ENCODE measurements around the gene SLC2A8. TPM values are rescaled to one million over a fixed set of nuclear protein-coding genes. Genes with fewer than 3 reads are reported as not detected.

Gene SLC2A8
- total RNA-seq, 4 donors from 2014 or later: 9.6 to 95.8 (median 29.4) TPM

GRCh38 chr9:127419348-127419747 is 22.4 kb downstream of the SLC2A8 start:
- H3K4me1 ChIP-seq: peaks cover 19 to 43% (median 21%) of the 10 kb centered on the region in 4 donors
- no peak overlapping the region for H3K27ac ChIP-seq
- no peaks in the 10 kb centered on the region for H3K36me3 ChIP-seq
- whole genome bisulfite sequencing, 2 donors (ENCODE audit: low coverage in 1 of 2): 50 to 84% methylated on average over 2 to 6 of the region's 6 CpGs
- H3K27me3 ChIP-seq: no peaks in the 10 kb centered on the region
- intact Hi-C loops (cut with DNase I; ENCODE audit: low total_unique reads): no loop called here
- H3K9me3 ChIP-seq: no peaks in the 10 kb centered on the region
- DNase-seq: no peak
- no peak overlapping the region for H3K4me3 ChIP-seq
- TF ChIP-seq POLR2A (IDR thresholded peaks at IDR 0.05) (no peak), CTCF (IDR thresholded peaks at IDR 0.05) (no peak), POLR2AphosphoS5 (IDR thresholded peaks at IDR 0.05) (no peak), EP300 (IDR thresholded peaks at IDR 0.05; ENCODE audit: low read depth) (no peak)
- in situ Hi-C loops (cut with MboI; ENCODE audit: low pct_ligation_motif_present in 1 of 4, low pct_unique_long_range_greater_than_20kb in 1 of 4, low sequenced_read_pairs in 3 of 4): no loop called here

- no peak for DNase-seq
- Histone ChIP-seq H3K4me1 (peaks cover 28 to 43% (median 33%) of the 10 kb centered on the region in 4 donors), H3K27ac (peak overlapping the region in 1 of 4 donors; percentile 88), H3K9me3 (no peaks in the 10 kb centered on the region), H3K4me3 (no peak overlapping the region), H3K27me3 (no peaks in the 10 kb centered on the region), H3K36me3 (no peaks in the 10 kb centered on the region)
- 60 to 82% methylated on average over 1 to 7 of the region's 7 CpGs for WGBS, 2 donors (ENCODE audit: low coverage in 1 of 2)
- intact Hi-C loops (cut with DNase I; ENCODE audit: low total_unique reads) (no loop called here), in situ Hi-C loops (cut with MboI; ENCODE audit: low pct_ligation_motif_present in 1 of 4, low pct_unique_long_range_greater_than_20kb in 1 of 4, low sequenced_read_pairs in 3 of 4) (no loop called here)
- TF ChIP-seq POLR2AphosphoS5 (IDR thresholded peaks at IDR 0.05): no peak
- TF ChIP-seq CTCF (IDR thresholded peaks at IDR 0.05): no peak
- no peak for TF ChIP-seq POLR2A (IDR thresholded peaks at IDR 0.05)
- no peak for TF ChIP-seq EP300 (IDR thresholded peaks at IDR 0.05; ENCODE audit: low read depth)
Observed at GRCh38 chr9:127421057-127421456, 24.1 kb downstream of the SLC2A8 start.

GRCh38 chr9:127422133-127422782 is 25.3 kb downstream of the SLC2A8 start:
- no peak for DNase-seq
- Histone ChIP-seq H3K27ac (peak overlapping the region; percentile 88 to 96 (median 92)), H3K27me3 (no peaks in the 10 kb centered on the region), H3K9me3 (no peaks in the 10 kb centered on the region), H3K36me3 (no peaks in the 10 kb centered on the region), H3K4me1 (peaks cover 23 to 41% (median 30%) of the 10 kb centered on the region in 4 donors), H3K4me3 (peak overlapping the region in 1 of 4 donors; percentile 85)
- TF ChIP-seq POLR2AphosphoS5 (IDR thresholded peaks at IDR 0.05) (no peak), POLR2A (IDR thresholded peaks at IDR 0.05) (no peak), EP300 (IDR thresholded peaks at IDR 0.05; ENCODE audit: low read depth) (no peak), CTCF (IDR thresholded peaks at IDR 0.05) (no peak)
- in situ Hi-C loops (cut with MboI; ENCODE audit: low pct_ligation_motif_present in 1 of 4, low pct_unique_long_range_greater_than_20kb in 1 of 4, low sequenced_read_pairs in 3 of 4): no loop called here
- intact Hi-C loops (cut with DNase I; ENCODE audit: low total_unique reads): no loop called here
- 86% methylated on average over 10 of the region's 10 CpGs; no CpG with 5 or more reads in 1 of the 2 donors for WGBS, 2 donors (ENCODE audit: low coverage in 1 of 2)

GRCh38 chr9:127422787-127423186 is 25.8 kb downstream of the SLC2A8 start:
- intact Hi-C loops (cut with DNase I; ENCODE audit: low total_unique reads) (no loop called here), in situ Hi-C loops (cut with MboI; ENCODE audit: low pct_ligation_motif_present in 1 of 4, low pct_unique_long_range_greater_than_20kb in 1 of 4, low sequenced_read_pairs in 3 of 4) (no loop called here)

More at GRCh38 chr9:127422787-127423186, 25.8 kb downstream of the SLC2A8 start:
- H3K36me3 ChIP-seq: no peaks in the 10 kb centered on the region
- H3K4me3 ChIP-seq: peak overlapping the region in 3 of 4 donors; percentile 80 to 91 (median 85)
- H3K27me3 ChIP-seq: no peaks in the 10 kb centered on the region
- 48 to 53% methylated on average over 4 to 6 of the region's 6 CpGs for WGBS, 2 donors (ENCODE audit: low coverage in 1 of 2)
- TF ChIP-seq POLR2AphosphoS5 (IDR thresholded peaks at IDR 0.05) (no peak), EP300 (IDR thresholded peaks at IDR 0.05; ENCODE audit: low read depth) (no peak), POLR2A (IDR thresholded peaks at IDR 0.05) (no peak), CTCF (IDR thresholded peaks at IDR 0.05) (no peak)
- peak overlapping the region; percentile 88 to 96 (median 92) for H3K27ac ChIP-seq
- peaks cover 23 to 36% (median 29%) of the 10 kb centered on the region in 4 donors for H3K4me1 ChIP-seq
- no peak for DNase-seq
- no peaks in the 10 kb centered on the region for H3K9me3 ChIP-seq
